GM21423 (cell line): Measurements from ENCODE around the gene DPY19L1.
A peak's percentile ranks its signal among the peaks of the same experiment; 100 is the strongest.
"Not testable (repeated sequence)": the region's sequence is repeated elsewhere in the genome, so short reads cannot be mapped to it uniquely, and the experiment has no call there.

ENCODE experiments used
- ATAC-seq: cut with Tn5 transposase; IDR thresholded peaks from one replicate; pipeline ENCODE4 v1.9.1; 2021; ENCODE audit warnings: mild to moderate bottlenecking, moderate library complexity; ENCODE audit not compliant: unreplicated experiment

The DPY19L1 gene

DNA sequence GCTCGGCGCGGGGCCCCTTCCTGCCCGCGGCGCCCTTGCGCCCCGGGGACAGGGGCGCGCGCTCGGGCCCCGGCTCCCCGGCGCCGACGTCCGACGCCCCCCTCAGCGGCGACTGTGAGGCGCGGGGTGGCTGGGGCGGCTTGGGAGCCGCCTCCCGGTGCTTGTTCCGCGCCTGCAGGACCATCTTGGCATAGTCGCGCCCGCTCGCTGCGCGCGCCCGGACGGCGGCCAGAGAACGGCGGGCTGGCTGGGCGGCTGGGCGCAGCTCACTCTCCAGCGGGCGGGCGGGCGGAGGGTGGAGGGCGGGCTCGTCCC lies at the start of gene DPY19L1:
DPY19L1 (minus strand) TSS at position 275 of the 315 bp plus-strand sequence; CDS start at position 184, 91 bp downstream.
- peak; percentile 18 for ATAC-seq

DNA sequence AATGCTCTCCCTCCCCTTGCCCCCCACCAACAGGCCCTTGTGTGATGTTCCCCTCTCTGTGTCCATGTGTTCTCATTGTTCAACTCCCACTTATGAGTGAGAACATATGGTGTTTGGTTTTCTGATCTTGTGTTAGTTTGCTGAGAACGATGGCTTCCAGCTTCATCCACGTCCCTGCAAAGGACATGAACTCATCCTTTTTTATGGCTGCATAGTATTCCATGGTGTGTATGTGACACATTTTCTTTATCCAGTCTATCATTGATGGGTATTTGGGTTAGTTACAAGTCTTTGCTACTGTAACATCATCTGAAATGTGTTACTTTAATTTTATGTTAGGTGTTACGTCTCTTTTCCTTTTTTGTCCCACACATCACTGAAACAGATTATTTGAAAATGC lies 42.2 kb upstream of the DPY19L1 start:
- ATAC-seq = not testable (repeated sequence)

DNA sequence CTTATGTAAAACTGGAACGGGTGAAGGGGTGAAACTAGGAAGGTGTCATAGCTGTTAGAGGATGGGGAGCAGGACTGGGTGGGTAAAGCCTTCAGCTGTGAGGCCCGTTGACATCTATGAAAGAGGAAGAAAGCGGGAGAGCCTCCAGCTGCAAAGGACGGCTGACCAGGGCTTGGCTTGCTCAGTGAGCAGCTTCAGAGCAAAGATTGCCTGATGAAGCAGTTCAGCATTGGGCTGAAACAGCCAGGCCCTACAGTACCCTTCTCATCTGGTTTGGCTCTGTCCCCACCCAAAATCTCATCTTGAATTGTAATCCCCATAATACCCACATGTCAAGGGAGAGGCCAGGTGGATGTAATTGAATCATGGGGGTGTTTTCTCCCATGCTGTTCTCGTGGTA lies 36.7 kb upstream of the DPY19L1 start:
- not testable (repeated sequence) for ATAC-seq

DNA sequence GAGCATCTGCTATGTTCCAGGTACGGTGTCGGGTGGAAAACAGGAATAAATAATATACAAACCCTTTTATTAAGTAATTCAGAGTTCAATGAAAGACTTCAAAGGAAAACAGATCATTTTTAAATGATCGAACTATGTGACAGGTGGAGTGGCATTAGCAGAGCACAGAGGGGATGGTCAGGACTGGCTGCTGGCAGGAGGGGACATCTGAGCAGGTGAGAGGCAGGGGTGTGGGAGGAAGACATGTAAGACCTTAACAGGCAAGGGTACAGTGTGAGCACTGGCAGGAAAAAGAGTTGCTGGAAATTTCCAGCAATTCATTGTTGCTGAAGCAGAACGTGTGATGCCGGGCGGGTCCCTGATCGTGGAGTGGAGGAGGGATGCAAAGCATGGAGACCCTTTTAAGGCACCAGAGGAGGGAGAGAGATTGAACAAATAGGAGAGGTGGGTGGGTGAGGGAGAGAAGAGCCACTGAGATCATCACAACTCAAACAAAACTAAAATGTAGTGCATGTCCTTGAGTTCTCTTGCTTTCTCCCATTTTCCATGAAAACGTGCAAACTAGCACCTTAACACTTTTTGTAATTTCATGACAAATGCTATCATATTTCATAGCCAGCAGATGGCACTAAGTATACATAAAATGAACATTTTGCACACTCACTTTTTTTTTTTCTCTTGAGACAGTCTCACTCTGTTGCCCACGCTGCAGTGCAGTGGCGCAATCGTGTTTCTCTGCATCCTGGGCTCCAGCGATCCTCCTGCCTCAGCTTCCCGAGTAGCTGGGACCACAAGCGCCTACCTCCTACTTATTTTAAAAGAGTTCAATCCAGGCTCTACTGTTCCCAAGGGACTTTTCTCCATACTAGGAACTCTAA lies 35.9 kb upstream of the DPY19L1 start:
- ATAC-seq = not testable (repeated sequence)

DNA sequence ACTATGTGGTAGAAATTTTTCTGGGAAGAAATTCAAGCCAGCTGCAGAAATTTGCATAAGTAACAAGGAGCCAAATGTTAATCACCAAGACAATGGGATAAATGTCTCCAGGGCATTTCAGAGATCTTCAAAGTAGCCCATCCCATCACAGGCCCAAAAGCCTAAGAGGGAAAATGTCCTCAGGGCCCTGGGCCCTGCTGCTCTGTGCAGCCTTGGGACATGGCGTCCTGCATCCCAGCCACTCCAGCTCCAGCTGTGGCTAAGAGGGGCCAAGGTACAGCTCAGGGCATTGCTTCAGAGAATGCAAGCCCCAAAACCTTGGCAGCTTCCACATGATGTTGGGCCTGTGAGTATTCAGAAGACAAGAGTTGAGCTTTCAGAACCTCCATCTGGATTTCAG lies 31.8 kb upstream of the DPY19L1 start:
- ATAC-seq = not testable (repeated sequence)

DNA sequence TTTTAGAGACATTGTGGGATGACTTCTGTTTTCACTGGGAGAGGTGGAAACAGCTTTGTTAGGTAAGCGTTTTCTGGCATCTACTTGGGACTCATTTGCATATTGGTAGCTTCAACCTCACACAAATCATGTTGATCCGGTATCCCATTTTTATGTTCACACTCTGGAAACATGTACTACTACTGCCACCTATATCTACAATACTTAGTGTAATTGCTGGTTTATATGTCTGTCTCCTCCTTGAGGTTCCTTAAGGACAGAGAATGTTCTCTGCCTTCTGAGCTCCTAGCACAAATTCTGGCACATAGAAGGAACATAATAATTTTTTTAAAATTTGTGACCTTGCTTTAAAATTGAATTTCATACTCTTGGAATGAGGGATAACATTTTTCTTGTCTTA lies 28.1 kb upstream of the DPY19L1 start:
- ATAC-seq = not testable (repeated sequence)

GRCh38 chr7:35058571-35058970 lies 21.3 kb upstream of the DPY19L1 start:
- not testable (repeated sequence) for ATAC-seq

- ATAC-seq = not testable (repeated sequence)
These were observed 20.5 kb upstream of the DPY19L1 start for GRCh38 chr7:35057505-35058451.

DNA sequence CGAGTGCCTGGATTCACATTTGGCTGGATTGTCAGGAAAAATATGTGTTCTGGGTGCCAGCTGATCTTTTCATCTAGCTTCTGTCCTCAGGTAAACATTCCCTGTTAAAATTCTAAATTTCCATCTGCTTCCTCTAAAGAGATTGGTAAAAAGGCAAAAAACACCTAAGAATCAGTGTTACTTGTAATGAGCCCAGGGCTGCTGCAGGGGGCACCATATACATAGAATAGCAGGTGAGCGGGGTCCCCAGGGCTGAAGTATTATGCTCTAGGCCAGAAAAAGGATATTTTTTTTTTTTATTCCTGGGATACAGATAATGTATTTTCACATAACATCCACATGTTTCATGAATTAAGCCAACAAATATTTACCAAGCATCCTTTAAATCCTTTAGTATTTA lies 18.4 kb upstream of the DPY19L1 start:
- not testable (repeated sequence) for ATAC-seq

DNA sequence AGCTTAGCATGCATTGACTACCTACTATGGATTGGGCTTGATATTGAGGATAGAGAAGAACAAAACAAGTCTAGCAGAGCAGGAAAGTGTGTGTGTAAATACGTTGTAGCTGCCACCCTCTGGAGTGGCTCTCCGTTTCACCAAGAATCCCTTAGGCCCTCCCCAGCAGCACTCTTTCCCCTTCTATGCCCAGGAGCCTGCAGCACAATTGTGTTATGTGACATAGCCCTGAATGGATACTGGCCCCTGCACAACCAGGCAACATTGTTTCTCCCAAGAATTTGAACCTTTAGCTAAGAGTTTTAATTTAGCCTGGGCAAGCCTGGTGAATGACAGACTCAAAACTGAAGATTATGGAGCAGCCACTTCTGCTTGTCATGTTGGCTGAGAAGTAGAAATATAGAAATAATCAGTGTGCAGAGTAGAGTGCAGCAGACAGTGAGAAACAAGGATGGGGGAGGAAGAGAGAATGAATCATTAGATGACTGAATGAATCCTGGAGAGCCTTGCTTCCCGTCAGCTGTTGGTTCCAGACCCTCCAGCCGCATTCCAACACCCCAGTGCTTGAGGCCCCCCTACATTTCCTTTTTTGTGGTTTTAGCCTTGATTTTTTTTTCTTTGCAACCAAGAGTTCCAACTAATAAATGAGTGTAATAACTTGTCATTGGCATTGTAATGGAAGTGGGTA lies 16.3 kb upstream of the DPY19L1 start:
- not testable (repeated sequence) for ATAC-seq

GRCh38 chr7:35048390-35048789 lies 11.1 kb upstream of the DPY19L1 start:
- ATAC-seq = not testable (repeated sequence)

DNA sequence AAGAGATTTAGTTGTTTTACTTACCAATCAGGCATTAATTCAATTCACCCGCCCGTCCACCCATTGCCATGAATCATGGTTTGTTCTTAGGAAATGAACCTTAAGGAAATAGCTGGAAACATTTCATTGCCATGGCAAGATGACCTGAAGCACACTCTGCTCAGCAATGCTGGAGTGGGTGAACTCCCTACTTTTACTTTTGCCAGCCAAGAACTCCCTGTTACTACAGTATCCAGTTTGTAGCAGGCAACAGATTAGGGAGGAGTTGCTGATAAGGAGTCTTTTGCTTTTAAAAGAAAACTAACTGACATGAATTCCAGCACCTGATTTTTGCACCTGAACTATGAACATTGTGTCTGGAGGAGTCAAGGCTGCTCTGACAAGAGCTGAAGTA lies 10.6 kb upstream of the DPY19L1 start:
- not testable (repeated sequence) for ATAC-seq

- not testable (repeated sequence) for ATAC-seq
These were observed 10.1 kb upstream of the DPY19L1 start for GRCh38 chr7:35047263-35047911.

DNA sequence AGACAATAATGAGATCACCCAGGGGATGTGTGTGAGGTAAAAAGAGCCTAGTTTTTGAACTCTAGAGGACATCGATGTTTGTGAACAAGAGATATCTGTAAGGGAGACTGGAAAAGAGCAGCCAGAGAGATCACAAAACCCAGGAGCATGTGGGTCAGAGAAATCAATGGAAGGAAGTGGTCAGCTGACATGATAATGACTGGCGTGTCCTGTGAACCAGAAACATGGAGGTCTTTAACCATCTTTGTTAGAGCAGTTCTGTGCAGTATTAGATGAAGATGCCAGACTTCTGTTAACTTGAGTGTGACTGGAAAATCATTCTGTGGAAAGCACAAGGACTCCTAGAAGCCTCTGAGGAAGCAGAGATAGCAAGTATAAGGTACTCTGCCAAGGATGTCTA lies 6.0 kb upstream of the DPY19L1 start:
- not testable (repeated sequence) for ATAC-seq

GRCh38 chr7:35040906-35041305 lies 3.6 kb upstream of the DPY19L1 start:
- no peak for ATAC-seq

- ATAC-seq = no peak
These were observed 2.1 kb upstream of the DPY19L1 start for GRCh38 chr7:35039343-35039742.

DNA sequence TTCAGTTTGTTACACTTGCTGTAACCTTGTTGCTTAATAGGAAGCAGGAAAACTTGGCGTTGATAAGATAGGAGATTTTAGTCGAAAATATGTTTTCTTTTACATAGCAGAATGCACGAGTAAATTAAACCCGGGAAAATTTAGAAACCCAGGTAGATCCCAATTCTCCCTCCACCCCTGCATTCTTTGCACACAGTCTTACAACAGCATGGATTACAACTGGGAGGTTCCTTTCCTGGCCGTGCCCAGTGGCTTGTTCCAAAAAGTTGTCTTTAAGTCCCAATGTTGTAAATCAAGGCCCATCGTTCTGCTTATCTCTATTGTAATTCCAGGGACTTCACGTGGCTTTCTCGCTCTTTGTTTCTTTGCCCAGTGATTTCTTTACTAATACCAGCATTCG lies 1.1 kb upstream of the DPY19L1 start:
- ATAC-seq = no peak

DNA sequence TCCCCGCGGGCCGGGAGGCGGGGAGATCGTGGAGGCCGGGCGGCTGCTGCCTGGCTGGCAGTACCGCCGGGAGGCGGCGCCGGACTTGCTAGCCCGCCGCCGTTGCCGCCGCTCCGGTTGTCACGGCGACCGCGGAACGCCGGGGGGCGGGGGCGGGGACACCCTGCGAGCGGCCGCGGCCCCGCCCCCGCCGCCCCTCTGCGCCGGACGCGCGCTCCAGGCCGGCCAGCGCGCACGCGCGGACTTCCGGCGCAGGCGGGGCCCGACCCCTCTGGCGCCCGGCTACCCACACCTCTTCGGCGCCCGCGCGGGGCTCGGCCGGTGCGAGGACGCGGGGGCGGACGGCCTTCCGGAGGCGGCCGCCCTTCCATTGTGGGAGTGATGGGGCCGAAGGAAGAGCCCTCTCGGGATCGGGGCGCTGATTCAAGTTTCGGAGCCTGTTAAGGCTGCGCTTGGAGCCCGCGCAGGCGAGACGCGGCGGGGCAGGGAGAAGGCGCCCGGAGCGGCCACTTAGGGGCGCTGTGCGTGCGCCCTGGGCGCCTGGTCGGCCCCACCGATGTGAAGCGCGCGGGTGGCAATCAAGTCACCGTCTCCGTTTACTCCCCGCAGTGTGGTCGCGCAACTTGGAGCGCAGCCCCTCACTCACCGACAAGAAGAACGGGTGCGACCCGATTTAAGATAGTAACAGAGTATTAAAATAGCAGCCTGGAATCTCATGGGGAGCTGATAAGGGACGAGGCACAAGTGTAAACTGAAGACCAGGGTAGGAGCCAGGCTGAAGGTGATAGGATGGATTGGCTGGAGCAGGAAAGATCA lies 449 bp upstream of the DPY19L1 start:
- peak; percentile 81 for ATAC-seq

- ATAC-seq = peak; percentile 15
These were observed 719 bp downstream of the DPY19L1 start for GRCh38 chr7:35036361-35037171.
